Inflammatory macrophage treated with lipopolysaccharide for 4 hours (primary cell): Measurements from ENCODE around the gene CCDC158.
"Not testable (repeated sequence)": the region's sequence is repeated elsewhere in the genome, so short reads cannot be mapped to it uniquely, and the experiment has no call there.

Experiments used
- DNase-seq: peaks from one replicate; pipeline ENCODE4 v3.0.0-alpha.2; 2020

CCDC158 gene

DNA sequence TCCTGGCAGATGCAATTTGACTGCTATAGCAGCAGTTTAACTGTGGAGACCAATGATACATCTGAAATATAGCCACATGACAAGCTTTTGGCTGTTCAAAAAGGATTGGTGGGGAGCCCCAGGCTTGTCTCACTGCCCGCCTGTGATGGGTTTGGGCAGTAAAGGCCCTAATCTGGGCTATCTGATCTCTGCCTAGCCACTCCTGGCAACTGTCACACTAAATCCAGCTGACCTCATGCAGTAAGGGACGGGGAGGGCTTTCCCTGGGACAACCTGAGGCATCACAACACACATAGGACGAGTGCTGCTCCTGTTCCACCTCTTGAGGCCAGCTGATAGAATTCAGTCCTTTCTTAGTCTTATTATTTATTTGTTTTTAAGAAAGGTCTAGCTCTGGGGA lies 56.2 kb downstream of the CCDC158 start:
- DNase-seq: no peak

DNA sequence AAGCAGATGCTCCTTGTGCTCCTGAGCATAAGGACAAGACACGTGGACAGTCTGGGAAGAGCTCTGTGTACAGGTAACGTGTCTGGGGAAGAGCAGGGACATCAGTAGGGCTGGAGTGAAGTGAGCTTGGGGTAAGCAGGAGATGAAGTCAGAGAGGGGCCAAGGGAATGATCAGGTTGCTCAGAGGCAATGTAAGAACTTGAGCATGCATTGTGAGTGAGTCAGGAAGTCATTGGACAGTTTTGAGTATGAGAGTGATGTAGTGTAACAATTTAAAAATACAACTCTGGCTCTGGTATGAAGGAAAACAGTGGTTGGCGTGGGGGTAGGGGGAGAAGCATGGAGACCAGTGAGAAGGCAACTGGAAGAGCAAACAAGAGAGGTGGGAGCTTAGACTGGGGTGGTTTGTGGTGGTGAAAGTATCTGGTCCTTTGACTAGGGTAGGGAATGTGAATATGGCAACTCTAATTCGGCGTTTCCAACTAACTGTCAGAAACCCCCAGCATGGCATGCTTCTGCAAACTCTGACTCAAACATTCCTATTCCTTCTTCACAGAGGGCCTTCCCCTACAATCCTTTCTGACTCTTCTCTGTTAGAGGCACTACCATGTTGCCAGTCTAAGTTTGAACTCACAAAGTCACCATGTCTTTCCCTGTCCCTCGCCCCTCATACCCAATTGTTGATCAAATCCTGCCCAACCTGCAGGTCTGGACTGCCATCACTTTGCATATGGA lies 57.2 kb downstream of the CCDC158 start:
- no peak for DNase-seq

DNA sequence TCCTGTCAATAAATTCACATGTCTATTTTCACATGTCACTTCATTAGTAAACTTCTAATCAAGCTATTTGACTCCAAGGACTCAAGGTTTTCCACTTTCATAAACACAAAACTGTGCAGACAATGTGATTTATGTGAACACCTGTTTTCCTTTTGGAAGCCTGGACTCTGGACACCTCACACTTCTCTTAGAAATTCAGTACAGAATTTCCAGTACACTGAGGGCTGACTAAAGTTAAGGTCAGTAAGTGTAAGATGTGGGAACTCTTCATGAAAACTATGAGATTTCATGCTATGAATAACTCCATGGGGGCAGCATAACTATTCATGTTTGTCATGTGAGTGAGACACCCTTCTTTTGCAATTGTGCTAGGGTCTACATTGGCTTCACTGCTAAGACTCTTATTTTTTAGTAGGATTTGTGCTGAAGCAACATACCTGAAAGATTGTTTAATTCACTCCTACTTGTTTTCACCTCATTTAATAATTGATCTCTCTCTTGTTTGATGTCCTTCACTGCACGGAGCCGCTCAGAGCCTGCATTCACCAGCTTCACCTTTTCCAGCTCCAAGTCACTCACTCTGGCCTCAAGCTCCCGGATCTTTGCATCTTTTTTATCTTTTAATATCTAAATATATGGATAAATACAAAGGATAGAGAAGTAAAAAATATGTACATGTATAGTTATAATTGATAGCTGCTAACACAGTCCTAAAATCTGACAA lies 59.1 kb downstream of the CCDC158 start:
- DNase-seq: no peak

DNA sequence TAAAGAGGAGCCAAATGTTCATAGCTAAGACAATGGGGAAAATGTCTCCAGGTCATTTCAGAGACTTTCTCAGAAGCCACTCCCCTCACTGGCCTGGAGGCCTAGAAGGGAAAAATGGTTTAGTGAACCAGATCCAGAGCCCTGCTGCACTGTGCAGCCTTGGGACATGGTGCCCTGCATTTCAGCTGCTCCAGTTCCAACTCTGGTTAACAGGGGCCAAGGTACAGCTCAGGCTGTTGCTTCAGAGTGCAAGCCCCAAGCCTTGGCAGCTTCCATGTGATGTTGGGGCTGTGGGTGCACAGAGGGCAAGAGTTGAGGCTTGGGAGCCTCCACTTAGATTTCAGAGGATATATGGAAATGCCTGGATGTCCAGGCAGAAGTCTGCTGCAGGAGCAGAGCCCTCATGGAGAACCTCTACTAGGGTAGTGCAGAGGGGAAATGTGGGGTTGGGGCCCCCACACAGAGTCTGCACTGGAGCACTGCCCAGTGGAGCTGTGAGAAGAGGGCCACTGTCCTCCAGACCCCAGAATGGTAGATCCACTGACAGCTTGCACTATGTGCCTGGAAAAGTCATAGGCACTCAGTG lies 61.0 kb downstream of the CCDC158 start:
- DNase-seq: not testable (repeated sequence)

DNA sequence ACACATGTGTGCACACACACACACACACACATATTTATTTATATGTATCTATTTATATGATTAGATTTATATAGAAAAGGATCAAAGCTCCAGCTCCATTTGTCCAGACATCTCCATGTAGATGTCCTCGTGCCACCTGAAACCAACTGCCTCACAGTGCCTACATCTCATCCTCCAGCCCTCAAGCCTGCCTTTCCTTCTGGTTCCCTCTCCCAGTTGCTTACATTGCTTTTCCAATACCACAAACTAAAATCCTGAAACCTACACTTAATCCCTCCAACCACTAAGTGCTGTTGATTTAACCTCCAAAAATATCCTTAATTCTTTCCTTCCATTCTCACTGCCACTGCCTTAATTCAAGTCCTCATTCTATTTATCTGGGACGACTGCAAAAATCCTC lies 63.0 kb downstream of the CCDC158 start:
- no peak for DNase-seq

DNA sequence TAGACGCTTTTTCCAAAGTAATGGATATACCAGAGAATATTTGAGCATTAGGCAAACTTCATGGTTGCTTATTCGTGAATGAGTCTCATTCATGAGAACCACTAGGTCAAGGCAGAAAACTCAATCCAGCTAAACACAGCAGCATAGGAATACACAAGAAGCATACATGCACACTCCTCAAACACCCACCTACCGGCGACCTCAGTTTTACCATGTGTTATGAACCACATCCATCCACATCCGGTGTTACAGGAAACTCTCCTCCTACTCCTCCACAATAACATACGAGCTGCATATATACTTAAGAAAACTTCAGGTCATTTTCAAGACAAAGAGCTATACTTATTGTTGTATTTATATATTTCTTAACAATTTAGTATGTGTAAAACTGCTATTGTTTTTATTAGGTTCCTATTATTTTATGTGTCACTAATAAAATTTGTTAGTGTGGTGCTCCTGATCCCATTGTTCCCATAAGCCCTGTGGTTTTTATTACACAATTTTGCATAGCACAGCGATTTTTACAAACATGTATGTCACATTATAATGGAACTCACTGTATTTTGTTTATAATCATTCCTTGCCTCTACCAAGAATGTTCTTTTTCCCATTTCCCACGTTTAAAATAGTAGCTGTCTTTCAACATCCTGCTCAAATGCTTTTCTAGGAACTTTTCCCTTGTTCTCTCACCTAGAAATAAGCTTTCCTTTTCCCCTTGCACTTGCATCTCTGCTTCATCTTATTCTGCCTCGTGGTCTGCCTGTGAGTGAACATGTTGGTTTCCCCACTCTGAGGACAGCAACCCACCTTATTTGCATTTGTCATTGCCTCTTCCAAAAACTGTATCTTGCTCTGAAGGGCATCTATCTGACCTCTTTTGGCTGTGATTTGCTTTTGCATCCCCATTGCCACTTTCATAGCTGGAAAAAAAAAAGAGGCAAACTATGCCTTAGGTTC lies 66.1 kb downstream of the CCDC158 start:
- DNase-seq: no peak

DNA sequence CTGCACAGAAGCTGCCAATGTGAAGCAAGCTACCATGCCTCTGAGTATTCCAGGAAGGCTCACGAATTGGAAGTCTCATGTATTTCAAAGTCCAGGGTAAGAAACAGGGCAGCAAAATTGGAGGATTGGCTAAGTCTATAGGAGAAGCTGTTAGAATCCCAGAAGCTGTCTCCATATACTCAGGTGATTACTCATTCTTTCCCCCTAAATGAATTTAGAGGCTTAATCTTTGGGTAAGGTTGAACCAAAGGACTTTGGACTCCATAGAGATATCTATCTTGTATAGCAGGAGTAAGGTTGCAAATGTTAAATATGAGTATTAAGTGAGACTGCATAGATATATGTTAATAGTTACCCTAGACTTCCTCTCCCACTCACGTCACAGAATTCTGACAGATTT lies 78.1 kb downstream of the CCDC158 start:
- DNase-seq: no peak

DNA sequence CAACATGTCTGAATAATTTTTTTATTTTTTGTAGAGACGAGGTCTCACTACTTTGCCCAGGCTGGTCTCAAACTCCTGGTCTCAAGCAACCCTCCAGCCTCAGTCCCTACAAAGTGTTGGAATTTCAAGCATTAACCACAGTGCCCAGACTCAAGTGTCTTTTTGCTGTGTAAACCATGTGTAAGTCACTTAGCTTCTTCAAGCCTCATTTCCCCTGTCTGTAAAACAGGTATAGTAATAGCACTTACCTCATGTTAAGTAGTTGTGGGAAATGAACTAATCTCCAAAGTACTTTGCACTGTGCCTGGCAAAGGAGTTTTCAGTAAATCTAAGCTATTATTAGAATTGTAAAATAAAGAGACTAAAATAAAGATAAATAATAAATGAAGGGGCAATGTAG lies 78.8 kb downstream of the CCDC158 start:
- no peak for DNase-seq

DNA sequence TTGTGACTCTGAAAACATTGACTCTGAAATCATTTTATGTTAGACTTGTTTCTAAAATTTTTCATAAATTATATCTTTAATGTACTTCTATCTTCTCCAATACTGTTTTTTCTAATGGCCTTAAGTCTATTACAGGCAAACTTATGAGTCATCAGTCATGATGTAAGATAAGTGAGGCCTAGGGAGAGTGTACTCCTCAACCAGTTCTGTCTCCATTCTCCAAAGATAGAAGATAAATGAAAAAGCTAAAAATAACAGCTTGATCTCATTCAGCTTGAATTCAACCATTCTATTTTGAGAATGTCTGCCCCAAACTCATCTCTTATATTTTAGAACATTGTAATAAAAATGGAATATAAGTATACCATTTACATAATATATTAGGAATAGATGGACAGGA lies 79.9 kb downstream of the CCDC158 start:
- DNase-seq: peak; percentile 54

DNA sequence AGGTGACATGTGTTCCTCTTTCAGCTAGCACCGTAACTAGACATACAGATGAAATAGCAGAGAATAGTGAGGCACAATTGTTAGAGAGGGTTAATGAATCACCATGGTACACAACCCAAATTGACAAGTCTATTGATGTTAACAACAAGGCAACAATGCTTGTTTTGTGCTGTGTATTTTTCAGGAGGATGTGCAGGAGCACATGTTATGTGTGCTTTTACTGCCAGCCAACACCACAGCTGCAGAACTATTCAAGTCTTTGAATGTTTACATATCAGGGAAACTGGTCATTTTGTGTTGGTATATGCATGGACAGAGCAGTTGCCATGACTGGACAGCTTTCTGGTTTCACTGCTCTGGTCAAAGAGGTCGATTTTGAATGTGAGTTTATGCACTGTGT lies 81.6 kb downstream of the CCDC158 start:
- DNase-seq: no peak

DNA sequence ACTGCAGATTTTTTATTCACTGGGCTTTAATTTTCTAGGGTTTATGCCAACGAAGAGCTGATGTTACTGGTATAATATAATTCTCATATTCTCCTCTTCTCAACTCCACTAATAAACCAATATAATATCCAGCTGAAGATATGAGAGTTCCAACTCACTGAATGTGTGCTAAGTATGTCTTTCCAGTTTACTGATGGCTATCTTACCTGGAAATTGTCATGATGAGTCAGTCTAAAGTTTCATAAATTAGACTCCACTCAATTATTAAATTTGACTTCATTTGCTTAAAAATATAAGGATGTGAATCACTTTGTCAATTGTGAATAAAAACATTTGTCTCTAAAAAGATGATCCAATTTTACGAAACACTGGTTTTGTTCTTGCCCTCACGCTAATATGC lies 86.1 kb downstream of the CCDC158 start:
- DNase-seq: no peak

DNA sequence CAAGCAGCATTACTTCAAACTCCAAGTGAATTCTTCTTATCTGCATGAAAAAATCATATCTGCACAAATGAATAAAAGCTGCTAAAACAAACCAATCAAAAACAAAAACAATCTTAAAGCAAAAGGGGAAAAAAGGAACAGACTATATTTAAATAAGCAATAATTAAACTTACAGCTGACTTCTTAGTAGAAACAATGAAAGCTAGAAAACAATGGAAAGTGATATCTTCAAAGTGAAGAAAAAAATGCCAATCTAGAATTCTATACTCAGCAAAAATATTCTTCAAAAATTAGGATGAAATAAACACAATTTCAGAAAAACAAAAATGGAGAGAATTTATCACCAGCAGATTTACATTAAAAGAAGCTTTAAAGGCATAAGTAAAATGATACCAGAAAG lies 94.4 kb downstream of the CCDC158 start:
- DNase-seq: no peak

DNA sequence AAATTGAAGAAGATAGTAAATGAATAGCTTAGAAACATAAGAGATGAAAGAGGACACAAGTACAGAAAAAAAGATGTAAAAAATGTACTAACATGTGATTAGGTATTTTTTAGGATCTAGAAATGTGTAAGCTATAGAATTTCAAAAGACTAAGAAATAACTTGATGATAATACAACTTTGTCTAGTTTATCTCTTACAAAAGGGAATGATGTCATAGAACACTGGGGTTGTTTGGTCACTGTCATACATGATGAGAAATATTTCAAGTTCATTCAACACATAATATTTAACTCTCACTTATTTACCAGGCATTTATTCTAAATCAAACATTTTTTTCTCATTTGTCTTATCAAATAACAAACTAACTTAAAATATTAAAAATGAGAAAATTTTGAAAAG lies 95.9 kb downstream of the CCDC158 start:
- no peak for DNase-seq

DNA sequence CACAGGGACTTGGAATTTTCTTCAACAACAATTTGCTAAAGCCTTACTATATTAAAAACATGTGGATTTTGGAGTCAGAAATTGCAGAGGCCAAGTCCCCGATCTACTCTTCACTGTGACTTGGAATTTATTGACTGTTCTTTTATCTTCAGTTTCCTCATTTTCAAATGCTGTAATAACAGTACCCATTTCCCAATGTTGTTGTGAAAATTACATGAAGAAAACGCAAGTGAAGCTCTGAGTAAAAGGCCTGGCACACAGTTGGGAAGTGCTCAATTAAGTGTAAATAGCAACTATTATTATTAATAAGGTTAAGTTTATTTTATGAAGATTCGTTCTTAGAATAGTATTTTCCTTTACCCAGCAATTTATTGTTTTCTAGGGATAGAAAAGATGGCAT lies 98.7 kb downstream of the CCDC158 start:
- DNase-seq: peak; percentile 71

DNA sequence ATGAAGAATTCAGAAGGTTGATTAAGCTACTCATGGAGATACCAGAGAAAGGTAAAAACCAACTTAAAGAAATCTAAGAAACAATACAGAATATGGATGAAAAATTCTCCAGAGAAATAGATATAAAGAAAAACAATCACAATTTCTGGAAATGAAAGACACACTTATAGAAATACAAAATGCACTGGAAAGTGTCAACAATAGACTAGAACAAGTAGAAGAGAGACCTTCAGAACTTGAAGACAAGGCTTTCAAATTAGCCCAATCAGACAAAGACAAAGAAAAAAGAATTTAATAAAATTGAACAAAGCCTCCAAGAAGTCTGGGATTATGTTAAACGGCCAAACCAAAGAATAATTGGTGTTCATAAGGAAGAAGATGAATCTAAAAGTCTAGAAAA lies 104.8 kb downstream of the CCDC158 start:
- no peak for DNase-seq

DNA sequence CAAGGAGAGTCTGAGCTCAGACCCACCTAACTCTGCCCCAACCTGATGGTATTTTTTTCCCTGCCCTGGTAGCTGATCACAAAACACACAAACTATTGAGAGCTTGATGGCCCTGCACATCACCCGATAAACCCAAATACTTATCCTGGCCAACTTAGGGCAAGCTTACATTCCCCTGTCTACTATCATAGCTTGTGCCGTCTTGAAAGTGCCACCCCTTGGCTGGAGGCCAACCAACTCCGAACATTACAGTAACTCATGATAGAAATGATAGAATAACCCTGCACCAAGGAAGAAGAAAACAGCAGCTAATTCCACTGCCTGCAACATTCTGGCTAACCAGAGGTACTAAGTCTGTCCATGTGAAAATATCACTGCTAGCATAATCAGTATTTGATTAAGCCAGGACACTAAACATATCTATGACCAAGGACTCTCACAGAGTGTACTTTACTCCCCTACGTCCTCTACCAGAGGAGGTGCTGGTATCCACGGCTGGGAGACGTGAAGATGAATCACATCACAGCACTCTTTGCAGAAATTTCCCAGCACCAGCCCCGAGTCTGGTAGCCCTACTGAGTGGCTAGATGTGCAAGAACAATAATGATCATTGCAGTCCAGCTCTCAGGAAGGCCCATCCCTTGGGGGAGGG lies 105.5 kb downstream of the CCDC158 start:
- DNase-seq: no peak

DNA sequence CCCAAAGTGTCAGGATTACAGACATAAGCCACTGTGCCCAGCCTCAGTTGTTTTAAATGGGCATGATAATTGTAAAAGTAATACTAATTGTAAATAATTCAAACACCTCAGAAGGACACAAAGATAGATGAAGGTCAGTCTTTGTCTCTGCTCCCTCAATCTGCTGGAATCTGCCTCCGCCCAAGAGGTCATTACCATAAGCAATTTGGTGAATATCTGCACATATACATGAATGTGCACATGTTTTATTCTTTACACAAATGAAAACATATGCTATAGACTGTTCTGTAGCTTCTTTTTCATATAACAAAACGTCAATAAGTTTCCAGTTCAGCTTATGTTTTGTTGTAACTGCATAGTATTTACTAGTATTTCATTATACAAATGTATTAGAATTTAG lies 107.4 kb downstream of the CCDC158 start:
- DNase-seq: no peak

DNA sequence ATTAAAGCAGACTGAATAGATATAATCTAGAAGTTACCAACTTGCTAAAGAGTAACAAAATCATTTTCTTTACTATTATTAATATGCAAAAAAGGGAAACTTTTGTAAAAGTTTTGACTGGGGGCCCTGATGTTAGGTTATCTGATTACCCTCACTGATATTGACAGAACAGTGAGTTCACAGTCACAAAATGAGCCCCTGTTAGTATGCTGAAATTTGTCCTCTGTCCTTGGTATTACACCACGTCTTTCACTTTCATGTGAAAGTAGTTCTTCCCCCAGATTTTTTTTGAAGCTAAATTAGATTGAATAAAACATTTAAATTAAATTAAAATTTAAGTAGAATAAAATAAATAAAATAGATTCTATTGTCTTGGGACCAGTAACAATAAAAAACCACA lies 108.5 kb downstream of the CCDC158 start:
- DNase-seq: no peak

DNA sequence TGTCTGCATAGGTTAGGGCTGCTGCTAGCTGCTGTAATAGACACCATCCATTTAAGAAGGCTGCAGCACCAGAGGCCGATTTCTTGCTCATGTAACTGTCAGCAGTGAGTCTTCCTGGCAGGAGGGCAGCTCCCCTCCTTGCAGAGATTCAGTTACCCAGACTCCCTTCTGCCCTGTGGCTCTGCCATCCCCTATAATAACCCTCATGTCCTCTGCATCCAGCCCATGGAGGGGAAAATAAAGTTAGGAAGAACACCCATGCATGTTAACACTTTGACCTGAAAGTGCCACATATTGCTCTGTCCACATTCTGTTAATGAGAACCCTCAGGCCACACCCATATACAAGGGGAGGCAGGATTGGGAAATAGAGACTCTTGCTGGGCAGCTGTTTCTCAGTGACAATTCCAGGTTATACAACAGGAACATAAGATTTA lies 109.0 kb downstream of the CCDC158 start:
- no peak for DNase-seq

DNA sequence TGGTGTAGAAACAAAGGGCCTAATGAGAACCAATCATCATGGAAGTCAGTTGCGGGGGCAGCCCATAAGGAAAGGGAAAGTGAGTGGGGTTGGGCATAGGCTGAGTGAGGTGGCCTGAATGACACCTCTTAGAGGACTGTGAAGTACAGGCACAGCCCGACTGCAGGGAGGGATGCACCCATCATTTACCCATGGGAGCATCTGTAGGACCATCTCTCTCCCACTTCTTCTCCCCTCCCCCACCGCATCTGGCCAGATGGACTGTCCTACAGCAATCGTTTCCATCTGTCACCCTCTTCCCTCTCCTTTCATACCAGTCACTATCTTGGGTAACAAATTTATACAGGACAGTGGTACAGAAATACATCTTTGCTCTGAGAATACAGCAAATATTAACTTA lies 110.3 kb downstream of the CCDC158 start:
- DNase-seq: no peak

DNA sequence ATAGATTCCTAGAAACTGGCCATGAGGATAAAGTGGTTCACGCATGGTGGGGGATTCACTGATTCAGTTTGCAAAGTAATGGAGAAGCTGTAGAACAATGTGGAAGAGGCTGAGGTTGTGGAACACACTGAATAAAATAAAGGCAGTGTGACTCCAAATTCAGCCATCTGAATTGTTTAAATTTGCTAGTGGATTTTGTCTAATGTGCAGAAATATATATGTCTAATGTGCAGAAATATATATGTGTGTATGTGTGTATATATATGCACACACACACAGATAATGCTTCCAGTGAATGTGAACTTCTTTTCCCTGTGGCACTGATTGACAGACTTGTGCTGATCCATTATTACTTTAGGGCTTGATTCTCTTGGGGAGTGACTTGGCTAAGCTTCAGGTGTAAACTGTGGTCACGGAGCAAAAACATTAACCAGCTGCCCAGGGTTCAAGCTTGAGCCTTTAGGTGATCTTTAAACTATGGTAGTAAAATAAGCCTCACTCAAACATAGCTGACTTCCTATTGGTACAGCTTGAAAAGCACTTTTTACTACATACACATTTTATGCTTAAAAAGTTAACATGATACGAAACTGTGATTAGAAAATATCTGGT lies 110.9 kb downstream of the CCDC158 start:
- DNase-seq: no peak

DNA sequence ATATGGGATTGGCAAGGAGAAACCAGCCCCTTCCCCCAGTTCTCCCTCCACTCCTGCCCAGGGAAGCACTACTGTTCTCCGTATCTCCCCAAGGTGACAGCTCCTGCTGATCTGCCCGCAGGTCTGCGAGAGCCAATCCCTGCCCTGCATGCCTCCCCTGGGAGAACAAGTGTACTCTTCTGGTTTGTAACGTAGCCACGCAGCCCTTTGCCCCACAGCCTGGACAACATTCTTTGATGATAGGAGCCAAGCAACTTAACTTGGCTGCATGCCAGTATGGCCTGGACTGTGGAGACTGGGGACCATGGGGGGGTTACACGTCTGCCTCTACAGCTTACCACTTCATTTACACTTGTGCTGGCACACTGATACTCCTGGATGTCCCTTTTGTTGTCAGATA lies 112.4 kb downstream of the CCDC158 start:
- DNase-seq: no peak
